H9 (cell line): ENCODE measurements around the gene TAPBPL. TPM values are rescaled to one million over a fixed set of nuclear protein-coding genes. Genes with fewer than 3 reads are reported as not detected.

Experiments used
- DNase-seq: peaks from one replicate; pipeline ENCODE4 v3.0.0-alpha.2; 2017
- H2AFZ ChIP-seq: one replicate; pipeline ENCODE4 v1.6.1; 2013; ENCODE audit warnings: mild to moderate bottlenecking, low read length, control low read depth, moderate library complexity
- H2AK5ac ChIP-seq: 2 replicates; pipeline ENCODE4 v1.6.1; 2013; ENCODE audit warnings: low read length, control low read depth, mixed read lengths; ENCODE audit not compliant: insufficient read length
- H2BK120ac ChIP-seq: one replicate; pipeline ENCODE4 v1.6.1; 2013; ENCODE audit warnings: low read depth, mild to moderate bottlenecking, low read length, control low read depth, inconsistent platforms; ENCODE audit not compliant: poor library complexity, severe bottlenecking
- H2BK12ac ChIP-seq: 2 replicates; pipeline ENCODE4 v1.6.1; 2013; ENCODE audit warnings: low read length, control low read depth, mixed read lengths, low read depth; ENCODE audit not compliant: insufficient read length
- H2BK15ac ChIP-seq: 2 replicates; pipeline ENCODE4 v1.6.1; 2013; ENCODE audit warnings: low read depth, low read length, control low read depth
- H2BK20ac ChIP-seq: one replicate; pipeline ENCODE4 v1.6.1; 2013; ENCODE audit warnings: low read depth, mild to moderate bottlenecking, low read length, control low read depth, inconsistent platforms; ENCODE audit not compliant: poor library complexity, severe bottlenecking
- H2BK5ac ChIP-seq: 2 replicates; pipeline ENCODE4 v1.6.1; 2013; ENCODE audit warnings: low read length, control low read depth, mixed read lengths; ENCODE audit not compliant: insufficient read length
- H3K14ac ChIP-seq: 2 replicates; pipeline ENCODE4 v1.6.1; 2013; ENCODE audit warnings: low read length, control low read depth; ENCODE audit not compliant: insufficient read depth
- H3K18ac ChIP-seq: 2 replicates; pipeline ENCODE4 v1.6.1; 2013; ENCODE audit warnings: low read depth, mild to moderate bottlenecking, mixed read lengths, low read length, control low read depth; ENCODE audit not compliant: insufficient read length
- H3K23ac ChIP-seq: 2 replicates; pipeline ENCODE4 v1.6.1; 2013; ENCODE audit warnings: low read length, control low read depth, mixed read lengths, low read depth; ENCODE audit not compliant: insufficient read length
- H3K23me2 ChIP-seq: 2 replicates; pipeline ENCODE4 v1.6.1; 2013; ENCODE audit warnings: low read depth, mild to moderate bottlenecking, mixed read lengths, low read length, control low read depth; ENCODE audit not compliant: insufficient read length, poor library complexity, severe bottlenecking
- H3K27ac ChIP-seq: 2 replicates; pipeline ENCODE4 v1.5.1; 2013; ENCODE audit warnings: low read length, control low read depth, mixed read lengths, low read depth; ENCODE audit not compliant: insufficient read length
- H3K27me3 ChIP-seq: 2 replicates; pipeline ENCODE4 v1.6.1; 2013; ENCODE audit warnings: low read length, control low read depth, inconsistent platforms; ENCODE audit not compliant: insufficient read depth
- H3K4ac ChIP-seq: 2 replicates; pipeline ENCODE4 v1.6.1; 2013; ENCODE audit warnings: low read depth, mild to moderate bottlenecking, control low read depth, inconsistent platforms, low read length, moderate library complexity
- H3K4me1 ChIP-seq: 2 replicates; pipeline ENCODE4 v1.6.1; 2013; ENCODE audit warnings: low read length, control low read depth, inconsistent platforms; ENCODE audit not compliant: insufficient read depth
- H3K4me2 ChIP-seq: 2 replicates; pipeline ENCODE4 v1.6.1; 2013; ENCODE audit warnings: low read length, control low read depth, mixed read lengths; ENCODE audit not compliant: insufficient read length, insufficient read depth
- H3K56ac ChIP-seq: 2 replicates; pipeline ENCODE4 v1.6.1; 2013; ENCODE audit warnings: low read depth, mild to moderate bottlenecking, mixed read lengths, low read length, control low read depth; ENCODE audit not compliant: insufficient read length
- H3K79me1 ChIP-seq: 2 replicates; pipeline ENCODE4 v1.6.1; 2013; ENCODE audit warnings: low read depth, mild to moderate bottlenecking, moderate library complexity, low read length, control low read depth, inconsistent platforms; ENCODE audit not compliant: insufficient read depth, poor library complexity, severe bottlenecking
- H3K79me2 ChIP-seq: 2 replicates; pipeline ENCODE4 v1.6.1; 2013; ENCODE audit warnings: low read length, control low read depth, inconsistent platforms; ENCODE audit not compliant: insufficient read depth
- H3K9ac ChIP-seq: 2 replicates; pipeline ENCODE4 v1.6.1; 2013; ENCODE audit warnings: low read length, control low read depth, mixed read lengths; ENCODE audit not compliant: insufficient read length; ENCODE audit errors: extremely low read depth
- H3K9me3 ChIP-seq: one replicate; pipeline ENCODE4 v1.6.1; 2013; ENCODE audit warnings: low read depth, low read length, inconsistent platforms; ENCODE audit not compliant: control insufficient read depth
- H3T11ph ChIP-seq: one replicate; pipeline ENCODE4 v1.6.1; 2013; ENCODE audit warnings: mild to moderate bottlenecking, low read length, control low read depth, inconsistent platforms
- H4K20me1 ChIP-seq: one replicate; pipeline ENCODE4 v1.6.1; 2013; ENCODE audit not compliant: control insufficient read depth, insufficient read length, insufficient read depth
- H4K5ac ChIP-seq: 2 replicates; pipeline ENCODE4 v1.6.1; 2013; ENCODE audit warnings: low read depth, mild to moderate bottlenecking, mixed read lengths, low read length, control low read depth; ENCODE audit not compliant: insufficient read length
- H4K8ac ChIP-seq: replicated peaks from 2 replicates; pipeline ENCODE4 v1.6.1; 2013; ENCODE audit warnings: low read length, control low read depth, mixed read lengths, low read depth; ENCODE audit not compliant: insufficient read length
- H4K91ac ChIP-seq: 2 replicates; pipeline ENCODE4 v1.6.1; 2013; ENCODE audit warnings: low read depth, mild to moderate bottlenecking, moderate library complexity, mixed read lengths, low read length, control low read depth; ENCODE audit not compliant: insufficient read length
- H3K27ac Mint-ChIP-seq, 3 experiments: 2 replicates in 2 of 3; 3 replicates in 1 of 3; pipeline ENCODE4 v1.8.0; 2020 to 2021; ENCODE audit warnings: mixed read lengths in 3 of 3, mild to moderate bottlenecking in 1 of 3, moderate library complexity in 1 of 3
- H3K27me3 Mint-ChIP-seq: 2 replicates; pipeline ENCODE4 v1.8.0; 2021; ENCODE audit warnings: low read depth, mild to moderate bottlenecking, moderate library complexity, mixed read lengths
- H3K36me3 Mint-ChIP-seq, 3 experiments: 2 replicates in 2 of 3; 3 replicates in 1 of 3; pipeline ENCODE4 v1.8.0; 2020 to 2021; ENCODE audit warnings: low read depth in 3 of 3, mixed read lengths in 3 of 3; ENCODE audit not compliant: insufficient read depth in 1 of 3
- H3K4me1 Mint-ChIP-seq, 2 experiments: 2 replicates each; pipeline ENCODE4 v1.8.0; 2020; ENCODE audit warnings: mixed read lengths in 2 of 2
- H3K4me3 Mint-ChIP-seq, 2 experiments: 2 replicates in 1 of 2; 3 replicates in 1 of 2; pipeline ENCODE4 v1.8.0; 2020 to 2021; ENCODE audit warnings: mild to moderate bottlenecking in 2 of 2, mixed read lengths in 2 of 2, moderate library complexity in 1 of 2
- H3K9me3 Mint-ChIP-seq, 2 experiments: 2 replicates in 1 of 2; 3 replicates in 1 of 2; pipeline ENCODE4 v1.8.0; 2020; ENCODE audit warnings: mild to moderate bottlenecking in 2 of 2, mixed read lengths in 2 of 2, moderate library complexity in 1 of 2
- WGBS: extraction: QIAGEN DNeasy Blood & Tissue Kit; methylation state at CpG from one replicate; pipeline ENCODE4 v1.1.7; 2013; ENCODE audit warnings: missing lambda C conversion rate, low lambda C conversion rate, mixed read lengths; ENCODE audit not compliant: insufficient read length; ENCODE audit errors: extremely low coverage; 5-methylcytosine and 5-hydroxymethylcytosine counted together
- total RNA-seq: library from RNA; stranded (reverse); gene quantifications from 2 replicates; pipeline ENCODE4 v1.2.1, GENCODE V29; 2021
- TF ChIP-seq, protein P1 (sequence below): fragments of 200-600 bp; sonication (generic); conservative IDR thresholded peaks from 3 replicates; pipeline ENCODE4 v1.8.0; 2021; ENCODE audit warnings: antibody characterized with exemption, mild to moderate bottlenecking

Gene TAPBPL
- total RNA-seq, 1 experiment from 2014 or later, result 1.4 TPM

DNA sequence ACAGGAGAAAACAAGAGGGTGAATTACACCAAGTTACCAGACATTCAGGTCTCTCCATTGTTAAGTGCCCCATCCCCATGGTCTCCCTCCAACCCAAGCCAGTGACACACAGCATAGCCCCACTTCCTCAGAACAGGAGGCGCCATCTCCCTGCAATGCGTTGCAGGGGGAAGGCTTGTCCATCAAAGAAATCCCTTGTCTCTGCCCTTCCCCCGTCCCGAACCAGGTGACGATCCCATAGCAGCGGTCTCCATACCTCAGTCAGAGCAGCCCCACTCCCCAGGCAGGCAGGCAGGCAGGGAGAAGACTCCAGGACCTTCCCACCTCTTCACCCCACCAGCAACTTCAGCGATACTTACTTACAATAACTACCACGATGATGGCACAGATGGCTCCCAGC is 12.7 kb downstream of the TAPBPL start:
- Mint-ChIP-seq H3K4me3 (no peak overlapping the region; a peak in 1 of 5 replicates), H3K27me3 (peaks cover 5% of the 10 kb centered on the region; the same call in 1 of the 2 replicates), H3K27ac (peak overlapping the region in 2 of 3 experiments; percentile 37 to 80; a peak in 3 of 7 replicates), H3K36me3 (peaks cover 33 to 76% (median 56%) of the 10 kb centered on the region in 3 experiments), H3K9me3 (no peaks in the 10 kb centered on the region), H3K4me1 (peaks cover 9 to 20% of the 10 kb centered on the region in 2 experiments)
- Histone ChIP-seq H2BK120ac (no peak overlapping the region), H3K27ac (no peak overlapping the region), H4K91ac (no peak overlapping the region), H3K79me2 (no peaks in the 10 kb centered on the region; the same call in 1 of the 2 replicates), H3K4ac (no peak overlapping the region), H4K8ac (no peak overlapping the region), H2BK5ac (no peak overlapping the region), H4K5ac (no peak overlapping the region), H2AK5ac (no peak overlapping the region), H3K9me3 (no peaks in the 10 kb centered on the region), H3K23ac (no peak overlapping the region), H3K4me2 (no peak overlapping the region), H3T11ph (no peak overlapping the region), H2BK12ac (no peak overlapping the region), H3K27me3 (no peaks in the 10 kb centered on the region), H3K9ac (no peak overlapping the region), H2BK20ac (no peak overlapping the region), H3K18ac (no peak overlapping the region), H2AFZ (no peak overlapping the region), H3K4me1 (no peaks in the 10 kb centered on the region), H3K56ac (no peak overlapping the region), H3K14ac (no peak overlapping the region), H3K23me2 (no peaks in the 10 kb centered on the region), H2BK15ac (no peak overlapping the region), H3K79me1 (no peaks in the 10 kb centered on the region), H4K20me1 (no peaks in the 10 kb centered on the region)
- WGBS, result no CpG with 5 or more reads among the region's 8 CpGs
- TF ChIP-seq, protein P1, sequence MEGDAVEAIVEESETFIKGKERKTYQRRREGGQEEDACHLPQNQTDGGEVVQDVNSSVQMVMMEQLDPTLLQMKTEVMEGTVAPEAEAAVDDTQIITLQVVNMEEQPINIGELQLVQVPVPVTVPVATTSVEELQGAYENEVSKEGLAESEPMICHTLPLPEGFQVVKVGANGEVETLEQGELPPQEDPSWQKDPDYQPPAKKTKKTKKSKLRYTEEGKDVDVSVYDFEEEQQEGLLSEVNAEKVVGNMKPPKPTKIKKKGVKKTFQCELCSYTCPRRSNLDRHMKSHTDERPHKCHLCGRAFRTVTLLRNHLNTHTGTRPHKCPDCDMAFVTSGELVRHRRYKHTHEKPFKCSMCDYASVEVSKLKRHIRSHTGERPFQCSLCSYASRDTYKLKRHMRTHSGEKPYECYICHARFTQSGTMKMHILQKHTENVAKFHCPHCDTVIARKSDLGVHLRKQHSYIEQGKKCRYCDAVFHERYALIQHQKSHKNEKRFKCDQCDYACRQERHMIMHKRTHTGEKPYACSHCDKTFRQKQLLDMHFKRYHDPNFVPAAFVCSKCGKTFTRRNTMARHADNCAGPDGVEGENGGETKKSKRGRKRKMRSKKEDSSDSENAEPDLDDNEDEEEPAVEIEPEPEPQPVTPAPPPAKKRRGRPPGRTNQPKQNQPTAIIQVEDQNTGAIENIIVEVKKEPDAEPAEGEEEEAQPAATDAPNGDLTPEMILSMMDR, result no peak
- no peak for DNase-seq
